Cardiac muscle cell (in vitro differentiated cells and primary cell): Measurements from ENCODE around the gene CRYZ. TPM values are rescaled to one million over a fixed set of nuclear protein-coding genes. Genes with fewer than 3 reads are reported as not detected.

Experiments used
- DNase-seq, 2 donors: peaks; one replicate each; pipeline versions ENCODE4 v3.0.0 to v3.0.0-alpha.2; 2010 to 2017; ENCODE audit warnings: low read depth in 1 of 2, low spot score in 1 of 2
- H3K27ac ChIP-seq: fragments of 200-600 bp; sonication (generic); 2 replicates; pipeline ENCODE4 v1.5.1; 2016
- H3K27me3 ChIP-seq: fragments of 200-600 bp; sonication (generic); 2 replicates; pipeline ENCODE4 v1.6.0; 2016; ENCODE audit warnings: control low read depth
- H3K36me3 ChIP-seq: fragments of 200-600 bp; sonication (generic); 2 replicates; pipeline ENCODE4 v1.5.1; 2016; ENCODE audit warnings: control low read depth
- H3K4me1 ChIP-seq: fragments of 200-600 bp; sonication (generic); 2 replicates; pipeline ENCODE4 v1.8.1; 2017; ENCODE audit warnings: low read depth, mild to moderate bottlenecking, mixed run types
- H3K4me3 ChIP-seq: fragments of 200-600 bp; sonication (generic); 2 replicates; pipeline ENCODE4 v1.5.1; 2016; ENCODE audit warnings: mild to moderate bottlenecking
- H3K9me3 ChIP-seq: fragments of 200-600 bp; sonication (generic); 2 replicates; pipeline ENCODE4 v1.5.1; 2017; ENCODE audit warnings: low read depth, mild to moderate bottlenecking, control low read depth
- polyA plus RNA-seq: library from polyadenylated mRNA; unstranded; fragments of >200 nt; fragmentation: Nextera tagmentation; extraction: Ambion mirVana; gene quantifications from 2 replicates; pipeline ENCODE4 v1.2.1, GENCODE V29; 2016
- total RNA-seq: library from RNA; depleted of rRNA; stranded (reverse); fragments of >200 nt; gene quantifications from 2 replicates; pipeline ENCODE4 v1.2.3, GENCODE V29; 2016
- TF ChIP-seq, protein P1 (sequence below): IDR thresholded peaks from 2 replicates; pipeline ENCODE4 v1.5.1; 2012; ENCODE audit warnings: low read depth, mild to moderate bottlenecking, low read length

The CRYZ gene
- total and polyA plus RNA-seq, 2 experiments from 2014 or later, result 62.2 to 101 TPM

DNA sequence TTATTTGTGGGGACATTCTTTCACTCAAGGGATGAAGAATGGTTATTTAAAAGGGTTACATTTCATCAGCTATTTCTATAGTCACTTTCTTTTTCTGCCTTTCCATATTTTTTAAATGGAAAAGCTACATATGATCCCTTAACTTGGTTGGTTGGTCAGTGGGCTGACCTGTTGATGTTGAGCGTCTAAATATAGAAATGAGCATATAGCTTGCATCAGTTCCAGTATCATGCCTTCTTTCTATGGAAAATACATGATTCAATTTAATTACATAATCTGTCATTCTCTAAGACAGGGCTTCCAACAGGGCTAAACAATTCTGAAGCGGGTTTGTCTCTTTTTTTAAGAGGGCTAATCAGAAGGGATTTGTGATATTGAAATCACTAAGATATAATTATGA lies 40.7 kb upstream of the CRYZ start:
- H3K4me3 ChIP-seq, result no peak overlapping the region
- H3K4me1 ChIP-seq, result peaks cover 13% of the 10 kb centered on the region
- H3K9me3 ChIP-seq, result no peaks in the 10 kb centered on the region
- no peak overlapping the region for H3K27ac ChIP-seq
- TF ChIP-seq, protein P1, sequence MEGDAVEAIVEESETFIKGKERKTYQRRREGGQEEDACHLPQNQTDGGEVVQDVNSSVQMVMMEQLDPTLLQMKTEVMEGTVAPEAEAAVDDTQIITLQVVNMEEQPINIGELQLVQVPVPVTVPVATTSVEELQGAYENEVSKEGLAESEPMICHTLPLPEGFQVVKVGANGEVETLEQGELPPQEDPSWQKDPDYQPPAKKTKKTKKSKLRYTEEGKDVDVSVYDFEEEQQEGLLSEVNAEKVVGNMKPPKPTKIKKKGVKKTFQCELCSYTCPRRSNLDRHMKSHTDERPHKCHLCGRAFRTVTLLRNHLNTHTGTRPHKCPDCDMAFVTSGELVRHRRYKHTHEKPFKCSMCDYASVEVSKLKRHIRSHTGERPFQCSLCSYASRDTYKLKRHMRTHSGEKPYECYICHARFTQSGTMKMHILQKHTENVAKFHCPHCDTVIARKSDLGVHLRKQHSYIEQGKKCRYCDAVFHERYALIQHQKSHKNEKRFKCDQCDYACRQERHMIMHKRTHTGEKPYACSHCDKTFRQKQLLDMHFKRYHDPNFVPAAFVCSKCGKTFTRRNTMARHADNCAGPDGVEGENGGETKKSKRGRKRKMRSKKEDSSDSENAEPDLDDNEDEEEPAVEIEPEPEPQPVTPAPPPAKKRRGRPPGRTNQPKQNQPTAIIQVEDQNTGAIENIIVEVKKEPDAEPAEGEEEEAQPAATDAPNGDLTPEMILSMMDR, result no peak
- no peaks in the 10 kb centered on the region for H3K27me3 ChIP-seq
- no peaks in the 10 kb centered on the region for H3K36me3 ChIP-seq
- no peak for DNase-seq

GRCh38 chr1:74772945-74773344 lies 40.1 kb upstream of the CRYZ start:
- DNase-seq, result peak in 1 of 2 donors; percentile 51
- Histone ChIP-seq H3K9me3 (no peaks in the 10 kb centered on the region), H3K4me1 (peaks cover 13% of the 10 kb centered on the region), H3K36me3 (no peaks in the 10 kb centered on the region), H3K27ac (no peak overlapping the region), H3K27me3 (no peaks in the 10 kb centered on the region), H3K4me3 (no peak overlapping the region)
- TF ChIP-seq, protein P1, result no peak

- Histone ChIP-seq H3K36me3 (no peaks in the 10 kb centered on the region), H3K4me3 (no peak overlapping the region), H3K27me3 (no peaks in the 10 kb centered on the region), H3K4me1 (peaks cover 13% of the 10 kb centered on the region), H3K27ac (no peak overlapping the region), H3K9me3 (no peaks in the 10 kb centered on the region)
- TF ChIP-seq, protein P1, result peak; percentile 66
- DNase-seq, result peak; percentile 65 to 70
Measured at GRCh38 chr1:74771913-74772515, 39.2 kb upstream of the CRYZ start.

DNA sequence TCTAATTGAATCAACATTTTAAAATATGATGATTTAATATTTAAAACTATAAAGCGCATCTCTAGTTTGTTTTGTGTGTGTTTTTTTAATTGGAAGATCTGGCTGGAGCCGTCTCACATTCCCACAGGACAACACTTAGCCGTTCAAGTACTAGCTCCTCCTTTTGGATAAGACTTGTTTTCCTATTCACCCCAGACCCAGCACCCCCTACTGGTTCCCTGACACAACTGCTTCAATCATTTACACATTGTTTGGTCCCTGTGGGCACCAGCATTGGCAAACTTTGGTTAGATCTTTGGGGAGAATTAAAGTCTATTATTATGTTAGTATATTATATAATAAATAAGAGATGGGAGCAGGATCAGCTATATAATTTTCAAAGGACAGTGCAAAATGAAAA lies 34.6 kb upstream of the CRYZ start:
- Histone ChIP-seq H3K4me1 (peaks cover 17% of the 10 kb centered on the region), H3K27ac (no peak overlapping the region), H3K27me3 (no peaks in the 10 kb centered on the region), H3K9me3 (no peaks in the 10 kb centered on the region), H3K36me3 (no peaks in the 10 kb centered on the region), H3K4me3 (no peak overlapping the region)
- DNase-seq, result peak in 1 of 2 donors; percentile 38
- TF ChIP-seq, protein P1, result peak; percentile 50

- TF ChIP-seq, protein P1, result no peak
- Histone ChIP-seq H3K27me3 (no peaks in the 10 kb centered on the region), H3K36me3 (no peaks in the 10 kb centered on the region), H3K9me3 (no peaks in the 10 kb centered on the region), H3K27ac (no peak overlapping the region), H3K4me1 (peaks cover 17% of the 10 kb centered on the region), H3K4me3 (no peak overlapping the region)
- no peak for DNase-seq
Measured at GRCh38 chr1:74766579-74766978, 33.7 kb upstream of the CRYZ start.
